Retinal pigment epithelial cell (primary cell): ENCODE data around the gene TNFRSF18.

Experiments
- DNase-seq: peaks from one replicate; pipeline ENCODE4 v3.0.0-alpha.2; 2010; ENCODE audit warnings: low read depth
- H3K4me3 ChIP-seq: 2 replicates; pipeline ENCODE4 v1.5.1; 2011; ENCODE audit warnings: mild to moderate bottlenecking, low read length, control low read depth, moderate library complexity
- CTCF ChIP-seq: conservative IDR thresholded peaks from 2 replicates; pipeline ENCODE4 v1.5.1; 2011; ENCODE audit warnings: low read depth, low read length, control low read depth, inconsistent platforms

The TNFRSF18 gene

GRCh38 chr1:1218524-1219200 lies 12.3 kb upstream of the TNFRSF18 start:
- H3K4me3 ChIP-seq: no peak overlapping the region
- DNase-seq: no peak
- TF ChIP-seq CTCF: no peak

- TF ChIP-seq CTCF: no peak
- no peak overlapping the region for H3K4me3 ChIP-seq
- DNase-seq: peak; percentile 22
Measured at GRCh38 chr1:1217621-1218523, 11.5 kb upstream of the TNFRSF18 start.

GRCh38 chr1:1216770-1217620 lies 10.6 kb upstream of the TNFRSF18 start:
- H3K4me3 ChIP-seq: no peak overlapping the region
- TF ChIP-seq CTCF: no peak
- DNase-seq: no peak

GRCh38 chr1:1215881-1216605 lies 9.7 kb upstream of the TNFRSF18 start:
- TF ChIP-seq CTCF: no peak
- H3K4me3 ChIP-seq: no peak overlapping the region
- no peak for DNase-seq

GRCh38 chr1:1215080-1215676 lies 8.8 kb upstream of the TNFRSF18 start:
- DNase-seq: no peak
- no peak for TF ChIP-seq CTCF
- no peak overlapping the region for H3K4me3 ChIP-seq
